HCT116 (cell line): Measurements from ENCODE around the gene SIT1. TPM values are rescaled to one million over a fixed set of nuclear protein-coding genes. Genes with fewer than 3 reads are reported as not detected.

Source experiments
- ATAC-seq: fragments of 200-7000 bp; cut with Tn5 transposase; 2 replicates; pipeline ENCODE4 v1.9.1; 2020; ENCODE audit warnings: mild to moderate bottlenecking, moderate library complexity
- BruUV-seq: library from RNA; stranded (reverse); fragments of 400-500 nt; replicated peaks from 2 replicates; lab custom pipeline; 2021; lab: Mats Ljungman, UMichigan
- CTCF ChIA-PET: fragments of 300-600 bp; sonication (Branson Sonifier 250); formaldehyde crosslinking; loops from one replicate; lab custom pipeline; 2021; ENCODE audit warnings: antibody characterized with exemption; lab: Charles Lee
- POLR2A ChIA-PET: fragments of 300-600, 350-600 bp; sonication (Branson Sonifier 250); formaldehyde crosslinking; loops from one replicate; lab custom pipeline; 2021; ENCODE audit warnings: antibody characterized with exemption; lab: Charles Lee
- RAD21 ChIA-PET, 2 experiments: fragments of 300-600 bp; sonication (Branson Sonifier 250); formaldehyde crosslinking; loops; one replicate each; lab custom pipeline; 2023; ENCODE audit warnings: low total read pairs in 2 of 2; ENCODE audit not compliant: uncharacterized antibody in 2 of 2, unreplicated experiment in 2 of 2, low non-redundant PET in 1 of 2; lab: Charles Lee
- DNase-seq: peaks from one replicate; pipeline ENCODE4 v3.0.0-alpha.2; 2010; ENCODE audit warnings: low read depth, low spot score
- H2AFZ ChIP-seq: fragments of 200-600 bp; shearing (Covaris generic), sonication (generic); 2 replicates; pipeline ENCODE4 v1.6.1; 2017; ENCODE audit warnings: low read depth, mixed run types, mixed read lengths, antibody characterized with exemption, low read length; ENCODE audit not compliant: poor library complexity, severe bottlenecking
- H3K27ac ChIP-seq: 2 replicates; pipeline ENCODE4 v1.5.1; 2012; ENCODE audit warnings: low read depth, low read length
- H3K27me3 ChIP-seq: fragments of 200-600 bp; sonication (generic); 2 replicates; pipeline ENCODE4 v1.6.1; 2016; ENCODE audit warnings: mixed run types, low read length, mixed read lengths; ENCODE audit not compliant: insufficient read depth
- H3K36me3 ChIP-seq, 2 experiments: fragments of 200-500 bp in 1 of 2; fragments of 200-600 bp in 1 of 2; sonication (Bioruptor generic) in 1 of 2; sonication (generic) in 1 of 2; 2 replicates each; pipeline versions ENCODE4 v1.5.1 to v1.6.1; 2014 to 2016; ENCODE audit warnings: low read length in 2 of 2, inconsistent platforms in 1 of 2, mixed read lengths in 1 of 2, mixed run types in 1 of 2; ENCODE audit not compliant: insufficient read depth in 2 of 2, control insufficient read depth in 1 of 2
- H3K4me1 ChIP-seq, 2 experiments: fragments of 200-600 bp in 1 of 2; sonication (generic) in 1 of 2; 2 replicates each; pipeline versions ENCODE4 v1.5.1 to v1.6.1; 2012 to 2017; ENCODE audit warnings: low read length in 2 of 2, inconsistent platforms in 1 of 2, mild to moderate bottlenecking in 1 of 2, mixed read lengths in 1 of 2, mixed run types in 1 of 2, moderate library complexity in 1 of 2; ENCODE audit not compliant: insufficient read depth in 2 of 2, control insufficient read depth in 1 of 2
- H3K4me2 ChIP-seq: fragments of 200-600 bp; sonication (generic); 2 replicates; pipeline ENCODE4 v1.6.1; 2017; ENCODE audit warnings: mixed run types, low read length, mixed read lengths
- H3K4me3 ChIP-seq, 2 experiments: fragments of 200-600 bp in 1 of 2; sonication (generic) in 1 of 2; replicated peaks in 1 of 2; 2 replicates each; pipeline ENCODE4 v1.5.1; 2011 to 2016; ENCODE audit warnings: low read length in 2 of 2, control low read depth in 1 of 2, low read depth in 1 of 2, mild to moderate bottlenecking in 1 of 2, mixed read lengths in 1 of 2, mixed run types in 1 of 2
- H3K79me2 ChIP-seq: fragments of 200-600 bp; sonication (generic); 2 replicates; pipeline ENCODE4 v1.6.1; 2017; ENCODE audit warnings: mild to moderate bottlenecking, mixed run types, low read length, moderate library complexity, mixed read lengths; ENCODE audit not compliant: insufficient read depth
- H3K9ac ChIP-seq: fragments of 200-600 bp; sonication (generic); 2 replicates; pipeline ENCODE4 v1.6.1; 2016; ENCODE audit warnings: low read length, mixed read lengths
- H3K9me2 ChIP-seq: fragments of 200-600 bp; sonication (generic), shearing (Covaris generic); 2 replicates; pipeline ENCODE4 v1.6.1; 2017; ENCODE audit warnings: mixed run types, mild to moderate bottlenecking, moderate library complexity; ENCODE audit not compliant: insufficient read depth
- H3K9me3 ChIP-seq, 2 experiments: fragments of 200-500 bp in 1 of 2; fragments of 200-600 bp in 1 of 2; sonication (Bioruptor generic) in 1 of 2; sonication (generic) in 1 of 2; 2 replicates each; pipeline ENCODE4 v1.6.1; 2014 to 2017; ENCODE audit warnings: low read length in 2 of 2, mixed read lengths in 2 of 2, inconsistent platforms in 1 of 2, low read depth in 1 of 2, mild to moderate bottlenecking in 1 of 2, mixed run types in 1 of 2, moderate library complexity in 1 of 2; ENCODE audit not compliant: control insufficient read depth in 1 of 2, insufficient read depth in 1 of 2
- H4K20me1 ChIP-seq: fragments of 200-600 bp; sonication (generic), shearing (Covaris generic); 2 replicates; pipeline ENCODE4 v1.6.1; 2017; ENCODE audit warnings: mixed run types, mild to moderate bottlenecking, moderate library complexity; ENCODE audit not compliant: insufficient read depth
- CEBPB ChIP-seq: IDR thresholded peaks from 2 replicates; pipeline ENCODE4 v1.6.1; 2012; ENCODE audit warnings: low read depth
- CTCF ChIP-seq, 3 experiments: fragments of 200-600 bp in 1 of 3; sonication (generic) in 1 of 3; IDR thresholded peaks in 2 of 3; conservative IDR thresholded peaks in 1 of 3; 2 replicates each; pipeline ENCODE4 v1.5.1; 2012 to 2017; ENCODE audit warnings: low read depth in 2 of 3, low read length in 2 of 3, antibody characterized with exemption in 1 of 3, borderline replicate concordance in 1 of 3, control low read depth in 1 of 3, mild to moderate bottlenecking in 1 of 3, mixed read lengths in 1 of 3, mixed run types in 1 of 3, moderate library complexity in 1 of 3; ENCODE audit not compliant: insufficient read depth in 1 of 3
- EGR1 ChIP-seq: IDR thresholded peaks from 2 replicates; pipeline ENCODE4 v1.6.1; 2012; ENCODE audit warnings: low read depth
- FOSL1 ChIP-seq: IDR thresholded peaks from 2 replicates; pipeline ENCODE4 v1.6.1; 2012; ENCODE audit warnings: low read depth
- JUND ChIP-seq: IDR thresholded peaks from 2 replicates; pipeline ENCODE4 v1.6.1; 2012
- POLR2AphosphoS5 ChIP-seq: IDR thresholded peaks from 2 replicates; pipeline ENCODE4 v1.6.1; 2011; ENCODE audit warnings: mild to moderate bottlenecking, low read depth, low read length, moderate library complexity
- RAD21 ChIP-seq: IDR thresholded peaks from 2 replicates; pipeline ENCODE4 v1.6.1; 2012; ENCODE audit warnings: low read depth, mild to moderate bottlenecking
- SIN3A ChIP-seq: IDR thresholded peaks from 2 replicates; pipeline ENCODE4 v1.6.1; 2012; ENCODE audit warnings: low read depth
- TCF7L2 ChIP-seq: IDR thresholded peaks from 2 replicates; pipeline ENCODE4 v1.7.0; 2011; ENCODE audit warnings: borderline replicate concordance, inconsistent platforms; ENCODE audit not compliant: insufficient read depth, insufficient read length; ENCODE audit errors: extremely low read depth
- ZFX ChIP-seq: fragments of 450-650 bp; IDR thresholded peaks from 2 replicates; pipeline ENCODE4 v1.6.1; 2017
- intact Hi-C: fragments of 100-400 bp; cut with micrococcal nuclease; formaldehyde crosslinking; loops from 2 replicates; pipeline ENCODE4 v1.10.0; 2022
- total RNA-seq: library from RNA; stranded (reverse); gene quantifications from one replicate; pipeline ENCODE4 v1.2.1, GENCODE V29; 2021; ENCODE audit not compliant: unreplicated experiment
- TF ChIP-seq, protein P1 (sequence below): IDR thresholded peaks from 2 replicates; pipeline ENCODE4 v1.6.1; 2012

The SIT1 gene
- total RNA-seq, 1 experiment from 2014 or later, result not detected

DNA sequence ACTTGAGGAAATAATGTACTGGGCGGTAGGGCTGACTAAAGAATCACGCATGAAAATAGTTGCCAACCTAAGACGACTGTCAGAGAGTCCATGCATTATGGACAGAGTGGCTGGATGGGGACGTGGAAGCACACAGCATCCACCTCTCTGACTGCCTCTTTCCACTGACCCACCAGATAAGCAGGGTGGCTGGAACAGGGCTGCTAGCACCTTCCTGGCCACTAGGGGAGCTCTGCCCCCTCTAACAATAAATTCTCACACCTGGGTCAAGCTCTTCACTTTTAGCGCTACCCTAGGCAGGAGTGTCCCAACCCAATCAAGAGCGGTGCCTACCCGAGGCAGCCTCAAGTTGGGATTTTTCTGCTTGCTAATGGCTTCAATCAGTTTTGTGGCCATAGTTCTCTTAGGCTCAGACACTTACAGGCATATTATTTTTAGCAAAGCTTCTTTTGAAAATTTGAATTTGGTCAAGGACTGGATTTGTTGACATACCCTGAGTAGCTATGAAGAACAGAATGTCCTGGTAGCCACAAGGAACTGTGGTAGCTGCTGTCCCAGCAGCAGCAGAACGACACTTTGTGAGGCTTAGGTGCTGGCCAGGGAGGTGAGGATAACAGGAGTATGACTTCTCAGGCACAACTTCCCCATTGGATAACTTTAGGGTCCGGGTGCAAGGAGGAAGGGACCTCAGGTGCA lies 45.9 kb upstream of the SIT1 start:
- Histone ChIP-seq H3K9me3 (no peaks in the 10 kb centered on the region), H3K27ac (peak overlapping the region; percentile 2; the same call in 1 of the 2 replicates), H3K4me1 (peaks cover under 1 to 4% of the 10 kb centered on the region in 2 experiments; a peak in 2 of 4 replicates), H3K79me2 (no peaks in the 10 kb centered on the region), H3K9me2 (no peaks in the 10 kb centered on the region), H4K20me1 (no peaks in the 10 kb centered on the region), H3K27me3 (no peaks in the 10 kb centered on the region), H3K4me2 (no peak overlapping the region), H3K4me3 (no peak overlapping the region), H3K36me3 (peaks cover 36 to 52% of the 10 kb centered on the region in 2 experiments), H2AFZ (no peak overlapping the region), H3K9ac (no peak overlapping the region)
- TF ChIP-seq JUND (no peak), CTCF (IDR thresholded peaks at IDR 0.05 in 2 of 3, conservative IDR thresholded peaks at IDR 0.05 in 1 of 3; ENCODE audit: borderline replicate concordance in 1 of 3, insufficient read depth in 1 of 3, low read depth in 2 of 3, low read length in 2 of 3) (peak in 2 of 3 experiments; percentile 96 to 97; a peak in 4 of 6 replicates), CEBPB (no peak), RAD21 (no peak), ZFX (no peak), FOSL1 (no peak), EGR1 (no peak), POLR2AphosphoS5 (0 out of 2 replicates have a peak, but pooled peaks have one; percentile 23), TCF7L2 (no peak), SIN3A (no peak)
- TF ChIP-seq, protein P1, sequence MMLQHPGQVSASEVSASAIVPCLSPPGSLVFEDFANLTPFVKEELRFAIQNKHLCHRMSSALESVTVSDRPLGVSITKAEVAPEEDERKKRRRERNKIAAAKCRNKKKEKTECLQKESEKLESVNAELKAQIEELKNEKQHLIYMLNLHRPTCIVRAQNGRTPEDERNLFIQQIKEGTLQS, result no peak
- ChIA-PET CTCF (interaction anchor here (0.6 to 3.7 kb wide), 25 partner anchors 9 to 186 kb away, joined by 3 to 33 read pairs (median 4); partner anchors contain the start of genes ARHGEF39, CA9, CCDC107 and CREB3), POLR2A (interaction anchor here (0.9 to 1.6 kb wide), 5 partner anchors 8 to 37 kb away, joined by 3 to 6 read pairs (median 4); partner anchors contain the start of gene CREB3), RAD21 (interaction anchor here in 1 of 2 experiments (0.7 to 1.1 kb wide), 4 partner anchors 34 to 186 kb away, joined by 3 to 4 read pairs (median 3); partner anchors contain the start of genes CCDC107 and RMRP)
- DNase-seq (peak; percentile 37), ATAC-seq (peak; percentile 94)
- no TSS peak for BruUV-seq
- intact Hi-C loops, result no loop called here
